ENCODE data around the gene CDH4. TPM values are rescaled to one million over a fixed set of nuclear protein-coding genes. Genes with fewer than 3 reads are reported as not detected.

Gene CDH4
- total RNA-seq, 2 donors from 2014 or later, result 0.29 to 0.45 TPM

- Mint-ChIP-seq H3K4me3 (no peak overlapping the region), H3K27ac (no peak overlapping the region), H3K27me3 (peaks cover 3% of the 10 kb centered on the region), H3K9me3 (no peaks in the 10 kb centered on the region), H3K4me1 (no peaks in the 10 kb centered on the region), H3K36me3 (ENCODE audit: low read depth) (no peaks in the 10 kb centered on the region)
- no peak for ATAC-seq (replicated peaks)
These were observed 478.7 kb downstream of the CDH4 start for GRCh38 chr20:61730631-61731362.

DNA sequence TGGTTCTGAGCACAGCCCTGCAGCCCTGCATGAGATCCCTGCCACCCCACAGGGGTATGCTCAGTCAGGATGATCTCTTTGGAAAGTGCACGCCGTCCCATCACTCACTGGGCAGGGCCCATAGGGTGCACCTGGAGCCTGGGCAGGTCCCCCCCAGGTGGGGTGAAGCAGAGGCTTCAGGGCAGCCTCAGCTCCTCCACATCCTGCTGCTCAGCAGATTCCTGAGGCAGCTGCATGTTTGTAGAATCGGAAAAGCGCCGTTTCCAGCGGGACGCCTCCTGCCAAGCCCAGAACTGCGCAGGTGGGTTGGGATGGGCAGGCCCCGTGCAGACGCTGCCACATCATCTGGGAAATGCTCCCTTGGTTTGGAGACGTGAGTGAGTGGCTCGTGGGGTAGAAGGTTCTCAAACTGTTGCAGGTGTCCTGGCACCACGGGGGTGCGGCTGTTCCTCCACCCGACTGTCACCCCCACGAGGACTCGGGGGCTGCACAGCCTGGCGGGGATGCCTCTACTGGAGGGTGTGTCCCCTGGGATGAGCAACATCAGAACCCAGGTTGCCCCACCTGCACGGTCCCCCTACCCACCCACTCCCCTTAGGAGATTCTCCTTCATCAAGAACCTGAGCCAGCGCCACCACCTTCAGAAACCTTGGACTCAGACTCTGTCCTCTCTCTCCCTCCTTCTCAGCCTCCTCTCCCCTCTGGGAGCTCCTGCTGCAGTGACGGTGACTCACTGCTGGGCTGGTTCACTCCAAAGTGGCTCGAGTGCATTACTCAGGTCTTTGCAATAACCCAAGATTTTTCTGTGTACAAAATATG, 479.5 kb downstream of the CDH4 start:
- H3K27ac Mint-ChIP-seq, result no peak overlapping the region
- peaks cover 3% of the 10 kb centered on the region for H3K27me3 Mint-ChIP-seq
- no peak for ATAC-seq (replicated peaks)
- H3K4me1 Mint-ChIP-seq, result no peaks in the 10 kb centered on the region
- no peaks in the 10 kb centered on the region for H3K36me3 Mint-ChIP-seq (ENCODE audit: low read depth)
- no peak overlapping the region for H3K4me3 Mint-ChIP-seq
- no peaks in the 10 kb centered on the region for H3K9me3 Mint-ChIP-seq

GRCh38 chr20:61732511-61733210, 480.6 kb downstream of the CDH4 start:
- Mint-ChIP-seq H3K27ac (no peak overlapping the region), H3K36me3 (ENCODE audit: low read depth) (no peaks in the 10 kb centered on the region), H3K9me3 (no peaks in the 10 kb centered on the region), H3K27me3 (peaks cover 3% of the 10 kb centered on the region), H3K4me1 (no peaks in the 10 kb centered on the region), H3K4me3 (no peak overlapping the region)
- no peak for ATAC-seq (replicated peaks)

- Mint-ChIP-seq H3K36me3 (ENCODE audit: low read depth) (no peaks in the 10 kb centered on the region), H3K27ac (no peak overlapping the region), H3K27me3 (peaks cover 3% of the 10 kb centered on the region), H3K4me1 (no peaks in the 10 kb centered on the region), H3K4me3 (no peak overlapping the region), H3K9me3 (no peaks in the 10 kb centered on the region)
- ATAC-seq (replicated peaks), result no peak
These were observed 481.2 kb downstream of the CDH4 start for GRCh38 chr20:61733216-61733615.

DNA sequence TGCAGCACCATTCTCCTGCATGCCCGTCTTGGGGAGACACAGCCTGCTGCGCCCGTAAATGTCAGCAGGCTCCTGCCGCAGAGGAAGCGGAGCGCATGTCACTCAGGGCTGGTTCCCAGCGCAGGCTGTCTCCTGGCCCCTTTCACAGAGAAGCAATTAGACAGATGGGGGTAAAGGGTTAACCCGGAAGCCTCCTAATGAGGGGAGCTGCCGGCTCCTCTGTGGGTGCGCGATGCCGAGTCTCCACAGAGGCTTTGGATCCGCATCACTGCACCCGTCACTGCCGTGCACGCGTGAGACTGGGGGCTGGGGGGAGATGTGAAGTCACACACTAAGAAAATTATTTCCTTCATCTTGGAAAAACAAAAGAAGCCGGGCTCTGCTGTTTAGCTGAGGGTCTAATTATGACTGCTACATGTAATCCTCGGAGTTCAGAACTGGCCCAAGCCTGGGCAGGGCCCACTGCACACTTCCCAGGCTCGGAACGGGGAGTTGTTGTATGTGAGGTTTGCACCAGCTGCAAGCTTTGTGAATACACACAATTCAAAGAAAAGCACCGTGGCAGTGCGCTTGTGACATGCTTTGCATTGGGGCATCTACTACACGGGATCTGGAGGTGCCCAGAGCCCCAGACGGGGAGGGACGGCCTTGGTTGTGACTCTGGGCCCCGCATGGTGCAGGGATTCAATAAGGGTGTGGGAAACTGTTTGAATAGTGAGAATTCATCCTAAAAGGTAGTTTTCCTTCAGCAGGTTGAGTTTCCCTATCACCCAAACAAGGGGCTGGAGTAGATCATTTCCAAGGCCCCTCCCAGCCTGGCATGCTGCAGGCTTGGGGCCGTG, 482.1 kb downstream of the CDH4 start:
- Mint-ChIP-seq H3K4me3 (no peak overlapping the region), H3K27ac (no peak overlapping the region), H3K27me3 (peaks cover 3% of the 10 kb centered on the region), H3K9me3 (no peaks in the 10 kb centered on the region), H3K36me3 (ENCODE audit: low read depth) (no peaks in the 10 kb centered on the region), H3K4me1 (no peaks in the 10 kb centered on the region)
- no peak for ATAC-seq (replicated peaks)

DNA sequence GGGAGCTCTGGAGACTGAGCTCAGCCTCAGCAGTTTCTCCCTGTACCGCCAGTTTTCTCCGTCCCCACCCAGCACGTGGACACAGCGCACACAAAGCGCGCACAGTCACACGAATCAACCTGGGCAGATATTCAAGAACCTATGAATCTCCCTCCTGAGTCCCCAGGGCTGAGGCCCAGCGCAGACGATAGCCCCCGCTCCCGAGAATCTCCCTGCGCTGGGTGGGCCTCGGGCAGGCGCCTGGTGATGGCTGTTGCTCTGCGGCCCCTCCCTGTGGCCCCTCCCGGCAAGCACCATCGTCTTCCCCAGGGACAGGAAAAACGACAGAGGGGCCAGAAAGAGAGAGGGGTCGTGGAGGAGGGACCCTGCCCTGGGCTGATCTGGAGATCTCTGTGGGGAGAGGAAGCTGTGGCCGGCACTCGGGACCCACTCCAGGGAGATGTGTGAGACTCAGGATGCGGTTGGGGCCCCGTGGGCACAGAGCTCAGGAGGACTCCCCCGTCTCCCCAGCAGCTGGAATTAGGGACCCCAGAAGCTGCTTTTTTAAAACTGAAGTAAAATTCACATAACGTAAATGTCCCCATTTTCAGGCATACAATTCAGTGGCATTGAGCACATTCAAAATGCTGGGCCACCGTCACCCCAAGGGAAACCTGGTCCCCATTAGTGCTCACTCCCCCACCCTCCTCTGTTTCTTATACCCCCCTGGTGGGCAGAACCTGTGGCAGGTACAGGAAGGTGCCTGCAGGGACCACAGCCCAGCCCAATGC, 482.9 kb downstream of the CDH4 start:
- H3K9me3 Mint-ChIP-seq, result no peaks in the 10 kb centered on the region
- no peak overlapping the region for H3K4me3 Mint-ChIP-seq
- no peaks in the 10 kb centered on the region for H3K4me1 Mint-ChIP-seq

DNA sequence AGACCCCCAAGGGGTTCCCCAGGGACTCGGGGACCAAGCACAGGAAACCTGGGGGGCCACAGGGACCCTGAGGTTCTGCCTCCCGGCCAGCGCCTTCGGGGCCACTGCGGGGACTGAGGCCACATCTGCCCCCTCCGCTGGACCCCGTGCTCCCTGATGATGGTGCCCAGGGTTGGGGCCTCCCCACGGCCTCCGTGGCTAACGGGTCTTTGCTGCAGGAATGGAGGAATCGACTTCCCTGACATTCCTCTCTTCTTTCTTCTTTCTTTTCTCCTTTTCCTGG, 483.4 kb downstream of the CDH4 start:
- Mint-ChIP-seq H3K4me1 (no peaks in the 10 kb centered on the region), H3K4me3 (no peak overlapping the region), H3K36me3 (ENCODE audit: low read depth) (no peaks in the 10 kb centered on the region), H3K27ac (no peak overlapping the region), H3K9me3 (no peaks in the 10 kb centered on the region), H3K27me3 (peaks cover 3% of the 10 kb centered on the region)
- ATAC-seq (replicated peaks), result no peak

More for the DNA sequence above, 482.9 kb downstream of the CDH4 start:
- Mint-ChIP-seq H3K27me3 (peaks cover 3% of the 10 kb centered on the region), H3K27ac (no peak overlapping the region), H3K36me3 (ENCODE audit: low read depth) (no peaks in the 10 kb centered on the region)
- no peak for ATAC-seq (replicated peaks)

- Mint-ChIP-seq H3K27ac (no peak overlapping the region), H3K9me3 (no peaks in the 10 kb centered on the region), H3K4me3 (no peak overlapping the region), H3K4me1 (no peaks in the 10 kb centered on the region), H3K36me3 (ENCODE audit: low read depth) (no peaks in the 10 kb centered on the region), H3K27me3 (peaks cover 3% of the 10 kb centered on the region)
- ATAC-seq (replicated peaks), result no peak
These were observed 484.1 kb downstream of the CDH4 start for GRCh38 chr20:61736001-61736635.

GRCh38 chr20:61736751-61737310, 484.8 kb downstream of the CDH4 start:
- ATAC-seq (replicated peaks), result no peak
- Mint-ChIP-seq H3K9me3 (no peaks in the 10 kb centered on the region), H3K27ac (no peak overlapping the region), H3K36me3 (ENCODE audit: low read depth) (no peaks in the 10 kb centered on the region), H3K27me3 (peaks cover 3% of the 10 kb centered on the region), H3K4me3 (no peak overlapping the region), H3K4me1 (no peaks in the 10 kb centered on the region)

GRCh38 chr20:61737346-61737745, 485.3 kb downstream of the CDH4 start:
- no peak overlapping the region for H3K4me3 Mint-ChIP-seq
- H3K27me3 Mint-ChIP-seq, result peaks cover 3% of the 10 kb centered on the region
- no peak overlapping the region for H3K27ac Mint-ChIP-seq
- no peaks in the 10 kb centered on the region for H3K4me1 Mint-ChIP-seq
- no peaks in the 10 kb centered on the region for H3K36me3 Mint-ChIP-seq (ENCODE audit: low read depth)
- no peak for ATAC-seq (replicated peaks)
- H3K9me3 Mint-ChIP-seq, result no peaks in the 10 kb centered on the region

DNA sequence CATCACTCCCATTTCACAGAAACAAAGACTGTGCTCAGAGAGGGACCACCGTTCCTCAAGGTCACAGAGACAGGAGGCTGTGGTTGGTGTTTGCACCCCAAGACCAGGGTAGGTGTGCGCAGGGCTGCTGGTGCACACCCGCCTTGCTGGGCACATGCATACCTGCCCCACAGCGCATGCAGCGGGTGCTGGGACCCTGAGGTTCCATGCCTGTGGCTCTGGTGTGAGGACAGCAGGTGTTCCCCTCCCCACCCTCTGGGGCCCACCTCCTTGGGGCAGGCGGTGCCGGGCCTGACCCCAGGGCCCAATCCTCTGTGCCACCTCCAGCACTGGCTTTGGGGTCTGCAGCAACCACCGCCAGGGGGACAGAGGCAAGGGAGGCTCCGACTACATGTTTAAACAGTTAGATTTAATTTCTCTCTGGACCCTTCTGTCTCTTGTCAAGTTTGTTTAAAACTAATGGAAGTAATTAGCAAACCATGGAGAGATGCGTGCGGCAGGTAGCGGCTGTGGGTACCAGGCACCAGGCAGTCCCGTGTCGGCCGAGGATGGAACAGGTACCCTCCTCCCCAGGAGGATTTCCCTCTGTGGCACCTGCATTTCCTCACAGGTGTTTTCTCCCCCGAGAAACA, 485.9 kb downstream of the CDH4 start:
- peaks cover 3% of the 10 kb centered on the region for H3K27me3 Mint-ChIP-seq
- no peak overlapping the region for H3K27ac Mint-ChIP-seq
- H3K9me3 Mint-ChIP-seq, result no peaks in the 10 kb centered on the region
- ATAC-seq (replicated peaks), result no peak
- no peaks in the 10 kb centered on the region for H3K36me3 Mint-ChIP-seq (ENCODE audit: low read depth)
- no peaks in the 10 kb centered on the region for H3K4me1 Mint-ChIP-seq
- no peak overlapping the region for H3K4me3 Mint-ChIP-seq

- no peaks in the 10 kb centered on the region for H3K27me3 Mint-ChIP-seq
- H3K4me3 Mint-ChIP-seq, result no peak overlapping the region
- no peak overlapping the region for H3K27ac Mint-ChIP-seq
- no peak for ATAC-seq (replicated peaks)
- no peaks in the 10 kb centered on the region for H3K9me3 Mint-ChIP-seq
- H3K36me3 Mint-ChIP-seq (ENCODE audit: low read depth), result no peaks in the 10 kb centered on the region
- no peaks in the 10 kb centered on the region for H3K4me1 Mint-ChIP-seq
These were observed 486.6 kb downstream of the CDH4 start for GRCh38 chr20:61738601-61739069.
